ENCODE data around the gene R3HDM4. TPM values are rescaled to one million over a fixed set of nuclear protein-coding genes. Genes with fewer than 3 reads are reported as not detected.
A peak's percentile ranks its signal among the peaks of the same experiment; 100 is the strongest.

The R3HDM4 gene
- total and polyA plus RNA-seq, 2 donors: 16.0 to 62.3 TPM

GRCh38 chr19:902446-903226 is 10.4 kb downstream of the R3HDM4 start:
- 90% methylated on average over 14 of the region's 14 CpGs for WGBS
- Histone ChIP-seq H3K4me3 (ENCODE audit: low read depth, low read length) (no peak overlapping the region), H3K36me3 (ENCODE audit: insufficient read depth) (peaks cover 3% of the 10 kb centered on the region), H3K27ac (ENCODE audit: low read depth) (no peak overlapping the region), H3K4me1 (ENCODE audit: insufficient read depth) (no peaks in the 10 kb centered on the region)
- DNase-seq (ENCODE audit: extremely low spot score): no peak

DNA sequence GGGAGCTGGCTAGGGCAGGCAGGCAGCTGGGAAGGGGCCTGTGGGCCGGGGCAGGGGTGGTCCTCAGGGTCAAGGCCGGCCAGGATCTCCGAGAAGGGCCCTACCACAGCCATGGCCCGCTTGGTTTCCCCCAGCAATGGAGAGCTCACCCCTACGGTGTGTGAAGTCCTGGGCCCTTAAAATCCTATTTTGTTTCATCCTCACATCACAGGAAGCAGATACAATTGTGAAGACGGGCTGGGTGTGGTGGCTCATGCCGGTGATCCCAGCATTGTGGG is 11.0 kb downstream of the R3HDM4 start:
- H3K4me3 ChIP-seq (ENCODE audit: low read depth, low read length): no peak overlapping the region
- H3K36me3 ChIP-seq (ENCODE audit: insufficient read depth): peaks cover 3% of the 10 kb centered on the region
- H3K4me1 ChIP-seq (ENCODE audit: insufficient read depth): no peaks in the 10 kb centered on the region
- no peak for DNase-seq (ENCODE audit: extremely low spot score)
- no peak overlapping the region for H3K27ac ChIP-seq (ENCODE audit: low read depth)
- WGBS: 85% methylated on average over 7 of the region's 7 CpGs

GRCh38 chr19:901216-902092 is 11.6 kb downstream of the R3HDM4 start:
- 93% methylated on average over 27 of the region's 27 CpGs for WGBS
- Histone ChIP-seq H3K36me3 (ENCODE audit: insufficient read depth) (peaks cover 3% of the 10 kb centered on the region), H3K4me1 (ENCODE audit: insufficient read depth) (no peaks in the 10 kb centered on the region), H3K4me3 (ENCODE audit: low read depth, low read length) (no peak overlapping the region), H3K27ac (ENCODE audit: low read depth) (no peak overlapping the region)
- no peak for DNase-seq (ENCODE audit: extremely low spot score)

DNA sequence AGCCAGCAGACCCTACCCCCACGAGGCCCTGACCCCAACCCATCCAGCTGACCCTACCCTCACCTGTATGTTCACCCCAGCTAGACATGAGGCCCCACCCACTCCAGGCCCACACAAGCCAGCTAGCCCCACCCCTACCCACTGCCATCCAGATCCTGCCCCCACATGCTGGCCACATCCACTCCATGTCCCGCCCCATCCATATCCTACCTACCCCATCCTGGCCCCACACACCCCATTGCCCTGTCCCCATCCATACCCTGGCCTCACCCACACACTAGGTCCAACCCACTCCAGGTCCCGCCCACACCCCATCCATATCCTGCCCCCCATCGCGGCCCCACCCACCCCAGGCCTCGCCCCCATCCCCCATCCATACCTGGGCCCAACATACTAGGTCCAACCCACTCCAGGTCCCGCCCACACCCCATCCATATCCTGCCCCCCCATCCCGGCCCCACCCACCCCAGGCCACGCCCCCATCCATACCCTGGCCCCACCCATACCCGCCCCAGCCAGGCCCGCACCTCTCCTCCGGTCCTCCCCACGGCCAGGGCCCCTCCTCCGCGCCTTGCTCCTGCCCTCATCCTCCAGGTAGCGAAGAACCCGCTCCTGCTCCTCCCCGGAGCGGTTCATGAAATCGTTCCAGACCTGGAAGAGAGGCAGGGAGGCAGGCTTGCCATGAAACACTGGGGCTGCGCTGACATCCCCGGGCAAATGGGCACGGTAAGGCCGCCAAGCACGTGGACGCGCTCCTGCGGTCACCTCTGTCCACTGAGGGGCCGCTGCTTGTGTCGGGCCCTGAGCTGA is 12.5 kb downstream of the R3HDM4 start:
- Histone ChIP-seq H3K4me1 (ENCODE audit: insufficient read depth) (no peaks in the 10 kb centered on the region), H3K4me3 (ENCODE audit: low read depth, low read length) (no peak overlapping the region), H3K36me3 (ENCODE audit: insufficient read depth) (peaks cover 3% of the 10 kb centered on the region), H3K27ac (ENCODE audit: low read depth) (no peak overlapping the region)
- no peak for DNase-seq (ENCODE audit: extremely low spot score)
- 83% methylated on average over 30 of the region's 30 CpGs for WGBS

- no peaks in the 10 kb centered on the region for H3K4me1 ChIP-seq (ENCODE audit: insufficient read depth)
- DNase-seq (ENCODE audit: extremely low spot score): no peak
- H3K36me3 ChIP-seq (ENCODE audit: insufficient read depth): peaks cover 3% of the 10 kb centered on the region
- WGBS: 92% methylated on average over 15 of the region's 15 CpGs
- H3K4me3 ChIP-seq (ENCODE audit: low read depth, low read length): no peak overlapping the region
- no peak overlapping the region for H3K27ac ChIP-seq (ENCODE audit: low read depth)
These were observed 13.0 kb downstream of the R3HDM4 start for GRCh38 chr19:900043-900301.

- Histone ChIP-seq H3K36me3 (ENCODE audit: insufficient read depth) (peaks cover 3% of the 10 kb centered on the region), H3K4me3 (ENCODE audit: low read depth, low read length) (no peak overlapping the region), H3K4me1 (ENCODE audit: insufficient read depth) (no peaks in the 10 kb centered on the region), H3K27ac (ENCODE audit: low read depth) (no peak overlapping the region)
- WGBS: 90% methylated on average over 32 of the region's 32 CpGs
- DNase-seq (ENCODE audit: extremely low spot score): no peak
These were observed 13.5 kb downstream of the R3HDM4 start for GRCh38 chr19:899336-900042.

DNA sequence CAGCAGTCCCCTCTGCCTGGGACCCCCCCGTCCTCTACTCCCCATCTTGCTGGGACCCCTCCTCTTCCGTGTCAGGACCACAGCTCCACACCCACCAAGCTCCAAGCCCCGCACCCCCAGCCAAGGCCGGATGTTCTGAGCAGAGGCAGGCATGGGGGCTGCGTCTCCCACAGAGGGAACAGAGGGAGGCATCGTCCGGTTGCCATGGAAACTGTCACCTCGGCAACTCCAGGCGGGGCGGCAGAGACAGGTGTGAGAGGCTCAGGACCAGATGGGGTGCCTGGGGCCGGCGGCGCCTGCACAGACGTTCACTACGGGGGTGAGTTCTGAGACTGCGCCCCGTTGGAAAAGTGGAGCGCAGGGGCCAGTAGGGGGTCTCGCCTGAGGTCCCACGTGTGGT is 14.4 kb downstream of the R3HDM4 start:
- H3K4me3 ChIP-seq (ENCODE audit: low read depth, low read length): no peak overlapping the region
- 77% methylated on average over 20 of the region's 20 CpGs for WGBS
- no peaks in the 10 kb centered on the region for H3K4me1 ChIP-seq (ENCODE audit: insufficient read depth)
- DNase-seq (ENCODE audit: extremely low spot score): no peak
- H3K27ac ChIP-seq (ENCODE audit: low read depth): no peak overlapping the region
- H3K36me3 ChIP-seq (ENCODE audit: insufficient read depth): peaks cover 3% of the 10 kb centered on the region

GRCh38 chr19:897442-898039 is 15.5 kb downstream of the R3HDM4 start:
- no peak for DNase-seq (ENCODE audit: extremely low spot score)
- peaks cover 3% of the 10 kb centered on the region for H3K36me3 ChIP-seq (ENCODE audit: insufficient read depth)
- WGBS: 91% methylated on average over 26 of the region's 26 CpGs
- no peaks in the 10 kb centered on the region for H3K4me1 ChIP-seq (ENCODE audit: insufficient read depth)
- H3K27ac ChIP-seq (ENCODE audit: low read depth): no peak overlapping the region
- no peak overlapping the region for H3K4me3 ChIP-seq (ENCODE audit: low read depth, low read length)

- DNase-seq (ENCODE audit: extremely low spot score): no peak
- Histone ChIP-seq H3K4me3 (ENCODE audit: low read depth, low read length) (no peak overlapping the region), H3K4me1 (ENCODE audit: insufficient read depth) (no peaks in the 10 kb centered on the region), H3K27ac (ENCODE audit: low read depth) (no peak overlapping the region), H3K36me3 (ENCODE audit: insufficient read depth) (peaks cover 3% of the 10 kb centered on the region)
- 92% methylated on average over 11 of the region's 11 CpGs for WGBS
These were observed 16.0 kb downstream of the R3HDM4 start for GRCh38 chr19:896999-897398.

- 94% methylated on average over 10 of the region's 10 CpGs for WGBS
- DNase-seq (ENCODE audit: extremely low spot score): no peak
- no peak overlapping the region for H3K27ac ChIP-seq (ENCODE audit: low read depth)
- H3K4me1 ChIP-seq (ENCODE audit: insufficient read depth): no peaks in the 10 kb centered on the region
- no peak overlapping the region for H3K4me3 ChIP-seq (ENCODE audit: low read depth, low read length)
- peaks cover 3% of the 10 kb centered on the region for H3K36me3 ChIP-seq (ENCODE audit: insufficient read depth)
These were observed 16.6 kb downstream of the R3HDM4 start for GRCh38 chr19:896434-896833.

- Histone ChIP-seq H3K36me3 (ENCODE audit: insufficient read depth) (no peaks in the 10 kb centered on the region), H3K4me1 (ENCODE audit: insufficient read depth) (no peaks in the 10 kb centered on the region), H3K4me3 (ENCODE audit: low read depth, low read length) (peak within 1 kb of the TSS; percentile 91), H3K27ac (ENCODE audit: low read depth) (peak within 1 kb of the TSS; percentile 95)
- under 1% methylated on average over 68 of the region's 69 CpGs for WGBS
- peak; percentile 90 for DNase-seq (ENCODE audit: extremely low spot score)
These were observed 19.9 kb downstream of the R3HDM4 start, which contains the start of the genes MED16 and RNU6-9 for GRCh38 chr19:892894-893689. Gene MED16 (minus strand): TSS chr19:893187. CDS start chr19:891131, 2,056 bp downstream. Gene RNU6-9 (plus strand): TSS chr19:893484.

DNA sequence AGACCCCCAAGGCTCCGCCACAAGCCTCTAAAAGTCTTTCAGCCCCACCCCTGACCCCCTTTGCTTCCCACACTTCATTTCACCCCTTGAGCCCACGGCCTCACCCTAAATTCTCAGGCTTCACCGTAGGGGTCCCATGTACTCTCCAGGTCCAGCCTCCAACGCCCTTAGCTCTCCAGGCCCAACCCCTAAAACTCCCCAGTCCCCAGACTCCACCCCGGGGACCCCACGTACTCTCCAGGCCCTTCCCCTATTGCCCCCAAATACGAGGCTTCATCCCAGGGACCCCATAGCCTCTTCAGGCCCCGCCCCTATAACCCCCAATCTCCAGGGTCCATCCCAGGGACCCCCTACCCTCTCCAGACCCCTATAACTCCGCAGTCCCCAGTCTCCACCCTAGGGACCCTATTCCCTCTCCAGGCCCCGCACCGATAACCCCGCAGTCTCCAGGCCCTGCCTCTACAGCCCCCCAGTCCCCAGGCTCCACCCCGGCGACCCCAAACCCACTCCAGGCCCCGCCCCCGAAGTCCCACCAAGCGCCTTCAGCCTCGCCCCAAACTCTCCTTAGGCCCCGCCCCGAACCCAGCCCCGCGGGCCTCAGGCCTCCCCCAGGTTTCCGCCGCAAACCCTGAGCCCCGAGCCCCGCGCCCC is 20.7 kb downstream of the R3HDM4 start:
- H3K27ac ChIP-seq (ENCODE audit: low read depth): peak overlapping the region; percentile 53
- peak overlapping the region; percentile 91 for H3K4me3 ChIP-seq (ENCODE audit: low read depth, low read length)
- no peaks in the 10 kb centered on the region for H3K4me1 ChIP-seq (ENCODE audit: insufficient read depth)
- WGBS: 5% methylated on average over 25 of the region's 27 CpGs
- no peaks in the 10 kb centered on the region for H3K36me3 ChIP-seq (ENCODE audit: insufficient read depth)
- DNase-seq (ENCODE audit: extremely low spot score): no peak

Measured in urinary bladder (tissue), 4 donors.